GM12892 (cell line): ENCODE data around the gene HS3ST4.

Experiments used
- POLR2A ChIP-seq: IDR thresholded peaks from 2 replicates; pipeline ENCODE4 v1.6.1; 2011; ENCODE audit warnings: low read depth, low read length, control low read depth
- POLR2AphosphoS5 ChIP-seq: IDR thresholded peaks from 2 replicates; pipeline ENCODE4 v1.6.1; 2011; ENCODE audit warnings: low read depth, low read length, control low read depth
- TAF1 ChIP-seq: IDR thresholded peaks from 2 replicates; pipeline ENCODE4 v1.6.1; 2011; ENCODE audit warnings: low read depth, mild to moderate bottlenecking, control low read depth, low read length, borderline replicate concordance

DNA sequence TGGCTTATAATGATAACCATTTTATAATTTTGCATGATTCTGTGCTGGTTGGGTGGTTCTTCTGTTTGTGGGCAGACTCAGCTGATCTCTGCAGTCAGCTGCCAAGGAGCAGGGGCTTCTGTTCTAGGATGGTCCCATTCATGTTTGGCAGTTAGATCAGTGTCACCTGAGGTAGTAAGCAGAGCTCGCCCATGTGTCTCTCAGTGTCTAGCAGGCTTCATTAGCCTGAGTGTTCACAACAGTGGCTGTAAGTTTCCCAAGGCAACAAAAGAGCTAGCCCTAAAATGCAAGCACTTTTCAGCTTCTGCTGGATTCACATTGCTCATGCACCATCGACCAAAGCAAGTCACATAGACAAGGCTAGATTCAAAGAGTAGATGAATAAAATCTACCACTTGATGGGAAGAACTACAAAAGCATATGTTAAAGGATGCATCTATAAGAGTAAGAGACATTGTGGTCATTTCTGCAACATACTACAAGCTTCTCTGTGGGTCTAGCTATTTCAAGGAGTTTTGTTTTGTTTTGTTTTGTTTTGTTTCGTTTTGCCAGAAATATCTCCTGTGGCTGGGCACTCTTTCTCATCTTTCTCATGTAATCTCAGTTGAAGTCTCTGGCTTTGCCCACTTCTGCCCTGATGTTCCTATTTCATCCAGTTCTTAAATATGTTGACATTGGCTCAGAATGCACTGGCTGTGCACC lies 180.8 kb downstream of the HS3ST4 start:
- no peak for TF ChIP-seq POLR2AphosphoS5
- TF ChIP-seq POLR2A: no peak
- no peak for TF ChIP-seq TAF1
